ENCODE measurements around the gene ANKS1B. TPM values are rescaled to one million over a fixed set of nuclear protein-coding genes. Genes with fewer than 3 reads are reported as not detected.

ANKS1B gene
- total RNA-seq, 1 experiment from 2014 or later, result 0.54 TPM

- H4K20me1 ChIP-seq (ENCODE audit: insufficient read depth), result no peaks in the 10 kb centered on the region
- H3K9me2 ChIP-seq (ENCODE audit: insufficient read depth), result no peaks in the 10 kb centered on the region
- RAD21 ChIA-PET (ENCODE audit: low non-redundant PET in 1 of 2, low total read pairs in 2 of 2, uncharacterized antibody in 2 of 2, unreplicated experiment in 2 of 2), result no interaction called here
- H3K79me2 ChIP-seq (ENCODE audit: insufficient read depth, low read length), result no peaks in the 10 kb centered on the region
- no peak overlapping the region for H3K4me3 ChIP-seq (replicated peaks in 1 of 2; ENCODE audit: low read depth in 1 of 2, low read length in 2 of 2)
- no peak overlapping the region for H2AFZ ChIP-seq (ENCODE audit: low read depth, low read length, poor library complexity, severe bottlenecking)
- no peaks in the 10 kb centered on the region for H3K4me1 ChIP-seq (ENCODE audit: control insufficient read depth in 1 of 2, insufficient read depth in 2 of 2, low read length in 2 of 2)
- no peak for TF ChIP-seq ZFX (IDR thresholded peaks at IDR 0.05)
- TF ChIP-seq ATF3 (IDR thresholded peaks at IDR 0.05), result no peak
- TF ChIP-seq ZBTB33 (IDR thresholded peaks at IDR 0.05; ENCODE audit: extremely low read depth, insufficient replicate concordance, low read length), result no peak
- TF ChIP-seq EZH2phosphoT487 (IDR thresholded peaks at IDR 0.05; ENCODE audit: borderline replicate concordance), result no peak
- ATAC-seq (no peak), DNase-seq (ENCODE audit: low read depth, low spot score) (no peak)
- no peaks in the 10 kb centered on the region for H3K27me3 ChIP-seq (ENCODE audit: insufficient read depth, low read length)
- H3K9me3 ChIP-seq (ENCODE audit: control insufficient read depth in 1 of 2, insufficient read depth in 1 of 2, low read depth in 1 of 2, low read length in 2 of 2), result no peaks in the 10 kb centered on the region
- intact Hi-C loops (cut with micrococcal nuclease), result no loop called here
- no peak overlapping the region for H3K4me2 ChIP-seq (ENCODE audit: low read length)
- BruUV-seq (replicated peaks), result no TSS peak
- CTCF ChIA-PET, result no interaction called here
- no peak overlapping the region for H3K27ac ChIP-seq (ENCODE audit: low read depth, low read length)
- H3K9ac ChIP-seq (ENCODE audit: low read length), result no peak overlapping the region
- no peaks in the 10 kb centered on the region; a peak in 1 of 4 replicates for H3K36me3 ChIP-seq (ENCODE audit: control insufficient read depth in 1 of 2, insufficient read depth in 2 of 2, low read length in 2 of 2)
- POLR2A ChIA-PET, result no interaction called here
Observed at GRCh38 chr12:99435095-99435791, 549.5 kb downstream of the ANKS1B start.

GRCh38 chr12:99433155-99433554 is 551.6 kb downstream of the ANKS1B start:
- RAD21 ChIA-PET (ENCODE audit: low non-redundant PET in 1 of 2, low total read pairs in 2 of 2, uncharacterized antibody in 2 of 2, unreplicated experiment in 2 of 2), result no interaction called here
- CTCF ChIA-PET, result no interaction called here
- H3K9me3 ChIP-seq (ENCODE audit: control insufficient read depth in 1 of 2, insufficient read depth in 1 of 2, low read depth in 1 of 2, low read length in 2 of 2), result no peaks in the 10 kb centered on the region
- H3K9ac ChIP-seq (ENCODE audit: low read length), result no peak overlapping the region
- POLR2A ChIA-PET, result no interaction called here
- no peaks in the 10 kb centered on the region for H3K27me3 ChIP-seq (ENCODE audit: insufficient read depth, low read length)
- H3K36me3 ChIP-seq (ENCODE audit: control insufficient read depth in 1 of 2, insufficient read depth in 2 of 2, low read length in 2 of 2), result no peaks in the 10 kb centered on the region; a peak in 1 of 4 replicates
- H3K79me2 ChIP-seq (ENCODE audit: insufficient read depth, low read length), result no peaks in the 10 kb centered on the region
- DNase-seq (ENCODE audit: low read depth, low spot score) (no peak), ATAC-seq (no peak)
- no peak overlapping the region for H2AFZ ChIP-seq (ENCODE audit: low read depth, low read length, poor library complexity, severe bottlenecking)
- H3K4me3 ChIP-seq (replicated peaks in 1 of 2; ENCODE audit: low read depth in 1 of 2, low read length in 2 of 2), result no peak overlapping the region
- H3K4me1 ChIP-seq (ENCODE audit: control insufficient read depth in 1 of 2, insufficient read depth in 2 of 2, low read length in 2 of 2), result no peaks in the 10 kb centered on the region
- H3K4me2 ChIP-seq (ENCODE audit: low read length), result no peak overlapping the region
- TF ChIP-seq YY1 (IDR thresholded peaks at IDR 0.05; ENCODE audit: extremely low read depth, insufficient replicate concordance, low read depth, low read length), result no peak
- TF ChIP-seq CEBPB (IDR thresholded peaks at IDR 0.05; ENCODE audit: low read depth), result no peak
- no peak for TF ChIP-seq EZH2phosphoT487 (IDR thresholded peaks at IDR 0.05; ENCODE audit: borderline replicate concordance)
- TF ChIP-seq TCF7L2 (IDR thresholded peaks at IDR 0.05; ENCODE audit: borderline replicate concordance, extremely low read depth, insufficient read depth, insufficient read length), result no peak
- no peak for TF ChIP-seq ZFX (IDR thresholded peaks at IDR 0.05)
- H4K20me1 ChIP-seq (ENCODE audit: insufficient read depth), result no peaks in the 10 kb centered on the region
- intact Hi-C loops (cut with micrococcal nuclease), result no loop called here
- BruUV-seq (replicated peaks), result no TSS peak
- H3K9me2 ChIP-seq (ENCODE audit: insufficient read depth), result no peaks in the 10 kb centered on the region
- H3K27ac ChIP-seq (ENCODE audit: low read depth, low read length), result no peak overlapping the region

All from HCT116 (cell line).